Duodenal mucosa (tissue), 2 donors: ENCODE results near the gene KLK10.

Experiments used
- H3K27ac ChIP-seq: one replicate; pipeline ENCODE4 v1.7.0; 2013; ENCODE audit warnings: low read depth, low read length
- H3K27me3 ChIP-seq, 2 donors: one replicate each; pipeline ENCODE4 v1.7.0; 2013; ENCODE audit warnings: low read length in 2 of 2, control low read depth in 1 of 2; ENCODE audit not compliant: insufficient read depth in 2 of 2, control insufficient read depth in 1 of 2
- H3K36me3 ChIP-seq, 2 donors: one replicate each; pipeline ENCODE4 v1.7.0; 2013; ENCODE audit warnings: low read length in 2 of 2, control low read depth in 1 of 2; ENCODE audit not compliant: insufficient read depth in 2 of 2, control insufficient read depth in 1 of 2
- H3K4me1 ChIP-seq, 2 donors: one replicate each; pipeline ENCODE4 v1.7.0; 2013; ENCODE audit warnings: low read length in 2 of 2, control low read depth in 1 of 2; ENCODE audit not compliant: insufficient read depth in 2 of 2, control insufficient read depth in 1 of 2
- H3K4me3 ChIP-seq, 2 donors: one replicate each; pipeline ENCODE4 v1.7.0; 2013; ENCODE audit warnings: low read length in 2 of 2, low read depth in 1 of 2
- H3K9ac ChIP-seq, 2 donors: one replicate each; pipeline ENCODE4 v1.7.0; 2013; ENCODE audit warnings: low read length in 2 of 2, low read depth in 1 of 2
- H3K9me3 ChIP-seq, 2 donors: one replicate each; pipeline ENCODE4 v1.7.0; 2013; ENCODE audit warnings: low read length in 2 of 2, control low read depth in 1 of 2; ENCODE audit not compliant: control insufficient read depth in 1 of 2

Gene KLK10

DNA sequence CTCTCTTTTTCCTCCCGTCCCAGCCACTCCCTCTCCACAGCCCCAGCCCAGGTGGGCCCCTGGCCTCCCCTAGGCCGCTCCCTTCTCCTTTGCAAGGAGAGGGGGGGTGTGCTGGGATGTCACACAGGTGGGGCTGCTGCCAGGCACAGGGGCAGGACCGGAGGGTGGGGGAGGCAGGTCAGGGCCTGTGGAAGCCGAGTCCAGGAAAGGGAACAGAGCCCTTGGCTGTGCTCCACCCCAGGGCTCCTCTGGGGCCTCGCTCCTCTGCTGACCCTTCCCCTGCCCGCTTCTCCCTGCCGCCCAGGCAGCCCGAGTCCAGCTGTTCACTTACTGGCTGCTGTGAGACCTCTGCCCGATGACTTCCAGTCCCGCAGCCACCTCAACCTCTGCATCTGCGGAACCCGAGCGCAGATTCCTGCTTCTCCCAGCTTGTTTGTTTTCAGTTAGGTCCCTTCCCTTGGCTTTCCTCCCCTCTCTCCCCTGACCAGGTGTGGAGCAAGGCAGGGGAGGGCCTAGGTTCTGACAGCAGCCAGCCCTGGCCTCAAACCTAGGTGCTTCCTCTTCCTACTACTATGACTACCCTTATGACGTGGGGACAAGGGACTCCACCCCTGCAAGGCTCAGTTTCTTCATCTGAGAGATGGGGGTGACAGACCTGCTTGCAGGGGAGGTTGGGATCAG is 7.8 kb upstream of the KLK10 start:
- H3K27me3 ChIP-seq: peaks cover 11 to 19% of the 10 kb centered on the region in 2 donors
- no peak overlapping the region for H3K27ac ChIP-seq
- no peaks in the 10 kb centered on the region for H3K36me3 ChIP-seq
- no peaks in the 10 kb centered on the region for H3K9me3 ChIP-seq
- no peak overlapping the region for H3K9ac ChIP-seq
- H3K4me3 ChIP-seq: no peak overlapping the region
- no peaks in the 10 kb centered on the region for H3K4me1 ChIP-seq

DNA sequence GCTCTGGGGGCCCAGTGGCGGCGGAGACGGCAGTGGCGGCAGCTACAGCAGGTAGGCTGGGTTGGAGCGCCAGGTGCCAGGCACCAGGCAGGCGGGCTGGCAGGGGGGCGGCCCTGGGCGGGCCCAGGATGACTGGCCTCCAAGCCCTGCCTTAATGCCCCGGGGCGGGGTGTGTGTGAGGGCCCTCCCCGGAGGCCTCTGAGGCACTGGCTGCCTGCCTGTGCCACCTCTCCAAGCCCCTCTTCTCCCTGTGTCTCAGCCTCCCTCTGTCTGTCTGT is 7.0 kb upstream of the KLK10 start, which contains the start of gene KLK11:
Gene KLK11 (minus strand): TSS at position 63 of the 278 bp plus-strand sequence. CDS start 985 bp downstream, outside the sequence.
- H3K36me3 ChIP-seq: no peaks in the 10 kb centered on the region
- no peak within 1 kb of the TSS for H3K9ac ChIP-seq
- H3K27me3 ChIP-seq: peaks cover 11 to 19% of the 10 kb centered on the region in 2 donors
- H3K9me3 ChIP-seq: no peaks in the 10 kb centered on the region
- H3K4me3 ChIP-seq: no peak within 1 kb of the TSS
- no peak within 1 kb of the TSS for H3K27ac ChIP-seq
- H3K4me1 ChIP-seq: no peaks in the 10 kb centered on the region

DNA sequence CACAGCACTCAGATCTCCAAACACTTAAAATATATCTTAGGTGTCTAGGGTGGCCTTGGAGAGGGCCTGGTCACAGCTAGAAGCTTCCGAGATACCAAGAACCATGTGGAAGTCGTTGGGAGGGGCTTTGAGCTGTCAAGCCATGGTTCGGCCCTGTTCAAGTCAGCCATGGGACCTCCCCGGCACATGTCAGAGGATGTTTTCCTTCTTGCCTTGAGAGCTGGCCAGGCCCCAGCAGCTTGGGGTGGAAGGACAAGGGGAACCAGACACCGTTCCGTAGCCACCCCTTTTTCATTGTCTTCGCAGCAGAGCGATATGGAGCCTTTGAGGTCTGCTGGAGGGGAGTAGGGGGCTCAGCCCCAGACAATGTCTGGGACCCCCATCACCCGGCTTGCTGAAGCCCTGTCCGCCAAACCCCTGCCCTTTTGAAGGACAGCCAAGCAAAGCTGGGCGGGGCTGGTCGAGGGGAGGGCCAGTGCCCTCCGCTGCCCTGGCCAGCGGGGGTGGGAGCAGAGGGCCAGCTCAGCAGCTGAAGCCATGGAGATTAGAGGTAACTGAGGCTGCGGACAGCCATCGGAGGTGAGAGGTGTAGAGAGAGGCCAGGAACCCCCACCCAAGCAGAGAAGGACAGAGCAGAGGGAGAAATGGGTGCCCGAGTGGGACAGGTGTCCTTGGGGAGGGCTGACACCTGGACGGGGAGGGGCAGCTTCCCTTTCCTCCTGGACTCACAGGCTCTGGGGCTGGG is 6.5 kb upstream of the KLK10 start:
- Histone ChIP-seq H3K4me1 (no peaks in the 10 kb centered on the region), H3K9ac (no peak overlapping the region), H3K9me3 (no peaks in the 10 kb centered on the region), H3K4me3 (no peak overlapping the region), H3K27me3 (peaks cover 11 to 19% of the 10 kb centered on the region in 2 donors), H3K36me3 (no peaks in the 10 kb centered on the region), H3K27ac (no peak overlapping the region)

DNA sequence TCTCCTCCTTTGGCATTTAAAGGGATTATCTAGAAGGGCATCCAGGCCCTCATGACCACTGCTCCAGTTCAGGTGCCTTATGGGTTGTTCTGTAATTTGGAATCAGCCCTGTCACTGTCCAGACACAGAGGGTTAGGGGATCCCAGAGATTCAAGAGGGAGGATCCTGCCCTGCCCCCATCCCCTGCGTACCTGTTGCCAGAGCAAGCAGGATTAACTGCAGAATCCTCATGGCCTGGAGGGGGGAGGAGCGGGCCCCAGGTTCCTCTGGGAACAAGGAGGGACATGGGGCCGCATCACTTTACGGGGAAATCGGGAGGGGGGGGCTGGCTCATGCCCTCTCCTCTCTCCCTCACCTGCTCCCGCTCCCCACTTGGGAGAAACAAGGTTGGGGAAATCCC is 5.9 kb upstream of the KLK10 start:
- H3K4me1 ChIP-seq: no peaks in the 10 kb centered on the region
- no peaks in the 10 kb centered on the region for H3K9me3 ChIP-seq
- H3K27ac ChIP-seq: no peak overlapping the region
- H3K27me3 ChIP-seq: peaks cover 11 to 19% of the 10 kb centered on the region in 2 donors
- H3K36me3 ChIP-seq: no peaks in the 10 kb centered on the region
- H3K4me3 ChIP-seq: no peak overlapping the region
- H3K9ac ChIP-seq: no peak overlapping the region

DNA sequence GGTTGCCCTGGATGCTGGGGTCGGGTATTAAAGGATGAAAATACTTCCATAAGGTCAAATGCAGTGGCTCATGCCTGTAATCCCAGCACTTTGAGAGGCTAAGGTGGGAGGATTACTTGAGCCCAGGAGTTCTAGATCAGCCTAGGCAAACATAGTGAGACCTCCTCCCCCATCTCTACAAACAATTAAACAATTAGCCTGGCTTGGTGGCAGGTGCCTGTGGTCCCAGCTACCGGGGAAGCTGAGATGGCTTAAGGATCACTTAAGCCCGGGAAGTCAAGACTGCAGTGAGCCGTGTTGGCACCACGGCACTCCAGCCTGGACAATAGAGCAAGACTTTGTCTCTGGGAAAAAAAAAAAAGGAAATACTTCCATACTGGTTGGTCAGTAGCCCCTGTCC is 5.4 kb upstream of the KLK10 start:
- H3K27ac ChIP-seq: no peak overlapping the region
- H3K9me3 ChIP-seq: no peaks in the 10 kb centered on the region
- peaks cover 14 to 19% of the 10 kb centered on the region in 2 donors for H3K27me3 ChIP-seq
- no peaks in the 10 kb centered on the region for H3K36me3 ChIP-seq
- no peak overlapping the region for H3K4me3 ChIP-seq
- H3K9ac ChIP-seq: no peak overlapping the region
- no peaks in the 10 kb centered on the region for H3K4me1 ChIP-seq

DNA sequence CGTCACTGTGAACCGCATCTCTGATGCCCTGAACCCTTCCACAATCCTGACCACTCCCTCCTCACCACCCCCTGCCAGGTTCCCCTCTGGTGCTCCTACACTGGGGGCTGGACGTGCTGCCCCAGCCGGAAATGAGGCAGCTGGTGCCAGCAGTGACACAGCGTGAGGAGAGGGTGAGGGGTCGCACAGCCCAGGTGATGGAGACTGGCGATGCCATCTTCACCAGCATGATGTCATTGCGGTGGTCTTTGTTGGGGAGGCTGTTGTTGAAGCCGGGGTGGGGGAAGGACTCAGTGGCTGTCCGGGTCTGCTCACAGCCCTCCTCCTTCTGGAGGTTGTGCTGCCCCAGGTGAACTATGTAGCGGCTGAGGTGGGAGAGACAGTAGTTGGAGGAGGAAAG is 4.4 kb upstream of the KLK10 start:
- Histone ChIP-seq H3K4me1 (no peaks in the 10 kb centered on the region), H3K4me3 (no peak overlapping the region), H3K9ac (no peak overlapping the region), H3K9me3 (no peaks in the 10 kb centered on the region), H3K27ac (no peak overlapping the region), H3K27me3 (peaks cover 19 to 22% of the 10 kb centered on the region in 2 donors), H3K36me3 (no peaks in the 10 kb centered on the region)

DNA sequence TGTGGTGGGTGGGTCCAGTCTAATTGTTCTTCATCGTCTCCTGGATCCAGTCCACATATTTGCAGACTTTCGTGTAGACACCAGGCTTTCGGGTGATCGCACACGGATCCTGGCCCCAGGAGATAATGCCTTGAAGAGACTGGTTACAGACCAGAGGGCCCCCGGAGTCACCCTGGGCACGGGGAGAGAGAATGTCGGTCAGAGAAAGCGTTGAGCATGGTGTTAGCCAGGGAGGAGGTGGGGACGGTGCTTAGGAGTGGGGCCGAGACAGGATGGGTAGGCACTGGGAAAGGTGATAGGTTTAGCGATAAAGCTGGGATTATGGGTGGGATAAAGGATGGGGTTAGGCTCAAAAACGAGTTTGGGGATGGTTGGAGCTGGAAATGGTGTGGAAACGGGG is 3.0 kb upstream of the KLK10 start:
- Histone ChIP-seq H3K9me3 (no peaks in the 10 kb centered on the region), H3K9ac (no peak overlapping the region), H3K27ac (no peak overlapping the region), H3K36me3 (no peaks in the 10 kb centered on the region), H3K4me1 (no peaks in the 10 kb centered on the region), H3K4me3 (no peak overlapping the region), H3K27me3 (peaks cover 21 to 23% of the 10 kb centered on the region in 2 donors)

DNA sequence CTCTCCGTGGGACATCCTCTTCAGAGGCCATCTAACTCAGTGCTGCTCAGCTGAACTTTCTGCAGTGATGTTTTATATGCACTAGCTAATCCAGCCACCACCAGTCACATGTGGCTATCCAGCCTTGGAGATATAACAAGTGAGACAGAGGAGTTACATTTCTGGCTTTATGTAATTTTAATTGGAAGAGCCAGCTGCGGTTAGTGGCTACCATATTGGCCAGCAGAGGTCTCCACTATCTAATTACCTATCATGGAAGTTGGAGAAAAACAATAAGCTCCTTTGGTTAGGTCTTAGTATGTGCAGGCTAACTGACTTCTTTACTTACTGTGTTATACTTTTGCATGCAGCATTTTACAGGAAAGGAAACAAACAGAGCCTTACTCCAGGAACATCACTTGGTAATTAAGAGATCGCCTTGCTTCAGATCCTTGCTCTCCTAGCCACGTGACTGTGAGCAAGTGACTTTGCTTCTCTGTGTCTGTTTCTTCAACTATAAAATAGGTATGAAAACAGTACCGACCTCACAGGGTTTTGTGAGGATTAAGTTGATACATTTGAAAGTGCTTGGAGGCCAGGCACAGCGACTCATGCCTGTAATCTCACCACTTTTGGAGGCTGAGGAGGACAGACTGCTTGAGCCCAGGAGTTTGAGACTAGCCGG is 1.6 kb upstream of the KLK10 start:
- Histone ChIP-seq H3K27ac (no peak overlapping the region), H3K4me3 (no peak overlapping the region), H3K9me3 (no peaks in the 10 kb centered on the region), H3K4me1 (no peaks in the 10 kb centered on the region), H3K9ac (no peak overlapping the region), H3K36me3 (no peaks in the 10 kb centered on the region), H3K27me3 (peaks cover 19 to 24% of the 10 kb centered on the region in 2 donors)

DNA sequence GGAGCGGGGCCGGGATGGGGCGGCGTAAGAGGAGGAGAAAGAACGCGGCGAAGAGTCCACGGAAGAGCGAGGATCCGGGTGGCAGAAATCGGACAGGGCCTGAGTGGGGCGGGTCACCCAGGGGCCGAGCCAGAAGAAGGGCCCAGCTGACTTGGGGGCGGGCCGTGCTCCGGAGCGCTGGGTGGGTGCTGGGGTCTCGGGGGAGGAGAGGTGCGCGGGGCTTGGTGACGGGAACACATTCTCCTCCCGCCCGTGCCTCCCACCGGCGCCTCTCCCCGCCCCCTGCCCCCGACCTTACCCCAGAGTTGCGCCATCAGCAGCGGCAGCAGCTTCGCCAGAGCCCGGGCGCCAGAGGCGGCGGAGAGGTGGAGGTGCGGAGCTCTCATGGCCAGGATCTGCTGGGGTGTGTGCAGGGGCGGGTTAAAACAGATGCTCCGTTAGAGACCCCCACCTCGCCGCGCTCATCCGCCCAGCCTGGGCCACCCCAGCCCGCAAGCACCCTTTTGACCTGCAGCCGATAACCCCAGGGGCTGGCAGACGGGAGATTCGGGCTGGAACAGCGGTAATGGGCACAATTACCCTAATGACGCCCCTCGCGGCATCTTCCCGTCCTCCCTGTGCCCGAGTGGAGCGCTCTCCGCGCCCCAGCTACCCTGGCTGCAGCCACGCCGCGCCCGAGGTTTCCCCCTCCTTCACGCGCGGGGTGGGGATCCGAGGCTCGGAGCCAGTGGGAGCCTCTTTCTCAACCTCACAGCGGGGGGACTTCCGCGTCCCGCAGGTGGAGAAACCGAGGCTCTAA is 565 bp downstream of the KLK10 start:
- no peak overlapping the region for H3K27ac ChIP-seq

More for the DNA sequence above, 565 bp downstream of the KLK10 start:
- H3K36me3 ChIP-seq: no peaks in the 10 kb centered on the region
- no peak overlapping the region for H3K4me3 ChIP-seq
- H3K9ac ChIP-seq: no peak overlapping the region
- H3K4me1 ChIP-seq: no peaks in the 10 kb centered on the region
- no peaks in the 10 kb centered on the region for H3K9me3 ChIP-seq
- H3K27me3 ChIP-seq: peaks cover 20 to 25% of the 10 kb centered on the region in 2 donors
